GM21717 (cell line): Measurements from ENCODE around the gene DEPDC4.
"Not testable (repeated sequence)": the region's sequence is repeated elsewhere in the genome, so short reads cannot be mapped to it uniquely, and the experiment has no call there.

ENCODE experiments used
- ATAC-seq: cut with Tn5 transposase; IDR thresholded peaks from one replicate; pipeline ENCODE4 v1.9.1; 2021; ENCODE audit warnings: mild to moderate bottlenecking, moderate library complexity; ENCODE audit not compliant: unreplicated experiment

The DEPDC4 gene

DNA sequence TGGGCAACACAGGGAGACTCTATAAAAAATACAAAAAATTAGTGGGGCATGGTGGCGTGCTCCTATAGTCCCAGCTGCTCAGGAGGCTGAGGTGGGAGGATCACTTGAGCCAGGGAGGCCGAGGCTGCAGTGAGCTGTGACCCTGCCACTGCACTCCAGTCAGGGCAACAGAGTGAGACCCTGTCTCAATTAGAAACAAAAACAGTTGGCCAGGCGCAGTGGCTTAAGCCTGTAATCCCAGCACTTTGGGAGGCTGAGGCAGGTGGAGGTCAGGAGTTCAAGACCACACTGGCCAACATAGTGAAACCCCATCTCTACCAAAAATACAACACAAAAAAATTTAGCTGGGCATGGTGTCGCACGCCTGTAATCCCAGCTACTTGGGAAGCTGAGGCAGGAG is 1.8 kb downstream of the DEPDC4 start:
- not testable (repeated sequence) for ATAC-seq

DNA sequence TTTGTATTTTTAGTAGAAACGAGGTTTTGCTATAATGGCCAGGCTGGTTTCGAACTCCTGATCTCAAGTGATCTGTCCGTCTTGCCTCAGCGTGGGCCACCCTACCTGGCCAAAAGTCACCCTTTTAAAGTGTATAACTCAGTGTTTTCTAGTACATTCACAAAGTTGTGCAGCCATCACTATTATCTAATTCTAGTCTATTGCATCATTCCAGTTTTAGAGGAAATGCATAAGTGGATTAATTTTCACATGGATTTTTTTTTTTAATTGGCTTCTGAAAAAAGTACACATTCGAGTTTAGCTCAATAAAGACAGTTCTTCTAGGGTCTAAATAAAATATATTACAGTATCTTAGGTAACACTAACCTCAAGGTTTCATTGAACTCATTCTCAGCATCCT is 3.7 kb downstream of the DEPDC4 start:
- ATAC-seq, result no peak

DNA sequence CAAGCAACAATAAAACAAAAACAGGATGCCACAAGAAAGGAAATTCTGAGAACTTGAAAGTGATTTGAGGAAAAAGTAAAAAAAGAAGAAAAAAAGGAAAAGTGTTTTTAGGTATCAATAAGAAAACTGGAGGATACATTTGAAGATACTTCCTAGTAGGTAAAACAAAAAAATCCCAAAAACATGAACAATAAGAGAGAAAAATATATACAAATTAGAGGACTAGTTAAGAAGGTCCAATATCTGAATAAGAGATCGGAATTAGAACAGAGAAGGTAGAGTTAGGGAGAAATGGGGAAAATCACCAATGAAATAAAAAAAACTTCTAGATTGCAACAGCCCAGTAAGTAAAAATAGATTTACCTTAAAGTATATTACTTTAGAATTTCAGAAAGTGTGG is 8.8 kb downstream of the DEPDC4 start:
- ATAC-seq, result no peak

DNA sequence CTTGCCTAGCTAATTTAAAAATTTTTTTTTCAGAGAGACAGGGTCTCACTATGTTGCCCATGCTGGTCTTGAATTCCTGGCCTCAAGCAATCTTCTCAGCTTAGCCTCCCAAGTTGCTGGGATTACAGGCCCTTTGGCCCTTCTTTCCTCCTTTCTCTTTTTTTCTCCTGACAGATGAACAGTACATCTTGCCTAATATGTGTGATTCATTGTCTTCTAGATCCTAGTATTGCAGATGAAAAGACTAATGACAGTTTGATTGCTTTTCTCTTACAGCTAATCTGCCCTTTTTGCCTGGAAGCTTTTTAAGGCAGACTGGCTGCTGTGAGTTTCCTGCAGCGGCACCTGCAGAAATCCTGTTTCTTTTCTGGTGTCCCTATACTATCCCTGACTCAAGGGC is 12.0 kb downstream of the DEPDC4 start:
- no peak for ATAC-seq

DNA sequence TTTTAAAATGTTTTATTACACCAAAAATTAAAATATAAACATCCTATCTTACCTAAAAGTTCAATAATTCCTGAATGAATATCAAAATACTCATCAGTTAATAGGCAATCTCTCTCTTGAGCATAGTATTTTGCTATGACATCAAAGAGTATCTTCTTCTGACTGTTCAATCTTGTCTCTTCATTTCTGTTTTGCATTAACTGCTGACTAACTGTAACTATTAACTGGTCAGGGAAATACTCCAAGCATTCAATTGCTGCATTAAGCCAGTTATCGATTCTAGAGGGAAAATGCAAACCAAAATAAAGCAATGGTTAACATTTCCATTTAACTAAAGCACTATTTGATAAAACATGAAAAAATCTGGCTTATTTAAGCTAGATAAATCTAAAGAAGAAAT is 13.4 kb downstream of the DEPDC4 start:
- ATAC-seq, result no peak

DNA sequence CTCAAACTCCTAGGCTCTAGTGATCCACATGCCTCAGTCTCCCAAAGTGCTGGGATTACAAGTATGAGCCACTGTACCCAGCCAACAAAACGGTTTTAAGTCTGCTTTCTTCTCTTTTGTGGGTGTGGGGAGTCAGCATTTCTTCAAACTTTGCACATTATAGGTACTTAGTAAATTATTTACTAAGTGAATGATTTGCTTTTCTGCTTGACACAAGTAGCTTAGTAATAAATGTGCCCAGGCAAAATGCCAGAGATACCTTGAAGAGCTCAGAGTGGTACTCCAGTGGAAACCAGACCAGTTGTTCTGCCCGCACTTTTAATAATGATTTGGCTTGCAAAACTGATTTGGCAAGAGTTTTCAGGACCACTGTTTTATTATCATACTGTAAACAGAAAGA is 15.0 kb downstream of the DEPDC4 start:
- ATAC-seq, result no peak

DNA sequence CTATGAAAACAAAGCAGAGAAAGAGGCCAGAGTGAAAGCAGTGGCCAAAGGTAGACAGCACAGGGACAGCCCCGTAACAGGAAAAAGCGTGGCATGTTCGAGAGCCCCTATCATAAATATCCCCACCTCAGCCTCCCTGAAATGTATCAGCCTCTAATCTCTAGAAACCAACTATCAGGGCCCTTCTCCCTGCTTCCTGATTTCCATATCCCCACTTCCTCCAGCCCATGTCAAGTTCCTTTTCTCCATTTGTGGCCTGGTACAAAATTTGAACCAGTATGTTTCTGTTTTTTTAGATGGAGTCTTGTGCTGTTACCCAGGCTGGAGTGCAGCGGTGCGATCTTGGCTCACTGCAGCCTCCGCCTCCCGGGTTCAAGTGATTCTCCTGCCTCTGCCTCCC is 16.9 kb downstream of the DEPDC4 start:
- ATAC-seq, result no peak

DNA sequence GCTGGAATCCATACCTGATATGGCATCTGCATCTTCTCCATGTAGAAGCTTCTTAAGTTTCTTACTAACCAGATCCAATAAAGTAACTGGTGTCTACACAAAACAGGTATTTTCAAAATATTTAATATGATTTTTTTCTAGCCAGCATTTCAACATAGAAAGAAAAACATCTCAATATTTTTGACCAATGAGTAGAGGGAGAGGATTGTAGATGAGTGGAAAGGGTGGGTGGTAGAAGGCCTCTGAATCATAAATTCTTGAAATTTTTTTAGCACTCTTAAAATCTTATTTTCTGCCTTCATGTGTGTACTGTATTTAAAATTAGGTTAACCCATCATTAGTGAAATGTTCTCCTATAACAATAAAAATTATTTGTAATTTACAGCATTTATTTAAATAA is 18.0 kb downstream of the DEPDC4 start:
- ATAC-seq, result no peak

DNA sequence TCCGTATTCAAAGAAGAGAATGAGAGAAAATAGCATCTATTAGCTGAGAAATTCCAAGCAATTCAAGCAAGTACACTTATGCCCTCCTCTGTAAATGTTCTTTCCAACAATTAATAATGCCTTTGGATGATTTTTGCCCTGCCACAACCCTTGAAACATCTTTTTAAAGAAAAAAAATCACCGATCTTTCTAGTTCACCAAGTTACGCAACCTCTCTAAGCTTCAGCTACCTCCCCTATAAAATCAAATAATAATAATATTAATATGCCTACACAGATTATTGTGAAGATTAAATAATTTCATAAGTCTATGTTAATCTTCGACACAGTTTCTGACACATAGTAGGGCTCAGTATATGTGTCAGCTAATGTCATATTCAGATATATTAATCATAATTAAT is 19.1 kb downstream of the DEPDC4 start:
- ATAC-seq, result no peak

DNA sequence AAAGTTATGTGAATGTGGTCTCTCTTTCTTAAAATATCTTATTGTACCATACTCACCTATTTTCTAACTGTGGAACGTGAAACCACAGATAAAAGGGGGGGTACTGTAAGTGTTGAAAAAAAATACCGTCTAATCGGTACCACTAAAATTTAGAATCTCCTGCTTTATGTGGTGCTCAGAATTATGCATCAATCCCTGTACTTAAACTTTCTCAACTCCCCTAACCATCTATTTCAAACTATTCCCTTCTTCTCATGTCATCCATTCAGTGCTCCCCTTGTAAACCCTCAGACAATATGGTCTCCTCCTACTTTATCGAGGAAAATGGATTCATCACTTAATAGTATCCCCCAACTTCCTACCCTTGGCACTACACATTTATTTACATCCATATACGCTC is 23.7 kb downstream of the DEPDC4 start:
- ATAC-seq, result no peak

DNA sequence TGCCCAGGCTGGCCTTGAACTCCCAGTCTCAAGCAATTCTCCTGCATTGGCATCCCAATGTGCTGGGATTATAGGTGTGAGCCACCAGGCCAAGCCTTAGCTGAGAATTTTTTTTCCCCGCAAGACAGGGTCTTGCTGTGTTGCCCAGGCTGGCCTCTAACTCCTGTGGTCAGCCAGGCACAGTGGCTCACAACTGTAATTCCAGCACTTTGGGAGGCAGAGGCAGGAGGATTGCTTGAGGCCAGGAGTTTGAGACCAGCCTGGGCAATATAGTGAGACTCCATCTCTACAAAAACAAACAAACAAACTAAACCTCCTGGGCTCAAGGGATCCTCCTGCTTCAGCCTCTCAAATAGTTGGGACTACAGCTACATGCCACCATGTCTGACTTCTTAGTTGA is 27.3 kb downstream of the DEPDC4 start:
- no peak for ATAC-seq

DNA sequence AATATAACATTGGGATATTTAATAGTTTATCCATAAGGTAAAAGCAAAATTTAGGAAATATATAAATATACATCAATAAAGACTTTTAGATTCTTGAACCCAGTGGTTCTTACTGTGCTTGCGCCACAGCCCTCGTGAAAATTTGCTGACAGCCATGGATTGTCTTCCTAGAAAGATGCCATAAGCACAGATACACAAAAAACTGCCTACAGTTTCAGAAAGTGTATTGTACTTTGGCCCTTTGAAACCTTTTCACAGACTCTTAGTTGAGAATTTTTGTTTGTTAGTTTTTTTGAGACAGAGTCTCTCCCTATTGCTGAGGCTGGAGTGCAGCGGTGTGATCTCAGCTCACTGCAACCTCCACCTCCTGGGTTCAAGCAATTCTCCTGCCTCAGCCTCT is 28.1 kb downstream of the DEPDC4 start:
- ATAC-seq, result no peak

DNA sequence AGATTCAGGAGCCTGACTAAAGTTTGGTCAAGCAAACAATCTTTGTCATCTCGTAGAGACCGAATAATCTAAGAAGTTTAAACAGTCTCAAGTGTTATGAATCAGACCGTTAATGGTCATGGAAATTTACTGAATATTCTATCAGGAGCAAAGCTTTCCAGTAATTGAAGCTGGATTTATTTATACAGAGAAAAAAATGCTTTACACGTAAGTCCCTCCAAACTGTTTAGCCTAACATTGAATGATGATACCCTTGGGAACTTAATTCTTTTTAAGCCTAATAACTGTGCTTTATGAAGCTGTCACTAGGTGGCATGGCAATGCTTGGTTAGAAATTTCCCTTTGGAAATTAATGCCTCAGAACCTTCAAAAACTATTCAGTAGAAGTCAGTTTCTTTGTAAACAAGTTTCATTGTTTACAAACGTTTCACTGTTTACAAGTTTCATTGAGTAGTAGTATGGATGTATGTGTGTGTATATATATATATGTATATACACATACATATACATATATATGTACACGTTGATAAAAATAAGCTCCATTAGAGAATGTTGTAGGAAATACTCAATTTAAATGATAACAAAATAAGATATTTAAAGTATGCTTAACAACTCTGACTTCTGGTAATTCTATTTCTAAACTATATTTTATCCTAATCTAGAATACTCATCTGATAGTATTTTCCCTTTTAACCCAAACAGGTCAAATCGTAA is 32.1 kb downstream of the DEPDC4 start:
- no peak for ATAC-seq

DNA sequence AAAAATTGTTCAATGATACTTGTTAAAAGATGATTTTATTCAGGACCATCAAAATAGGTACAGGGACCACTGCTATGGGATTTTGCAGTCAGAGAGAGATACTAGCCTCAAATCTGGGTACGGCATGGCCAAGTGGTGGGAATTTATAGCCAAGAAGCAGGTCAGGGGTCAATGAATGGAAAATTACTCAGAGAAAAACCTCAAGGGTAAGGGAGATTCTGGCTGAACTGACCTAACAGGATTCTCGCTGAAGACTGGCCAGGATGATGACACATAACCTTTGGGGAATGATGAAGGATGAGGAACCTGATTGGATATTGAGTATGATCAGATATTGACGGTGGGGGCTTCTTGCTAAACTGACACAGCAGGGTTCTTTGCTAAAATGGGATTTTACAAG is 32.7 kb downstream of the DEPDC4 start:
- no peak for ATAC-seq

DNA sequence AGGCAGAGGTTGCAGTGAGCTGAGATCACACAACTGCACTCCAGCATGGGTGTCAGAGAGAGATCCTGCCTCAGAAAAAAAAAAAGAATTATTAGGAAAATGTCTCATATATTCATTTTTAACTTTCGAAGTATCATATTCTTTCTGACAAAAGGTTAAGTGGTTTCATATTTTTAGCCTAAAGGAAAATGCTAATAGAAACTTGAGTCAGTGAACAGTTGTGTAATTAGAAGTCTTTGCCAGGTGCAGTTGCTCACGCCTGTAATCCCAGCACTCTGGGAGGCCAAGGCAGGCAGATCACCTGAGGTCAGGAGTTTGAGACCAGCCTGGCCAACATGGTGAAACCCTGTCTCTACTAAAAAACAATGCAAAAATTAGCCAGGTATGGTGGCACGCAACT is 35.0 kb downstream of the DEPDC4 start:
- not testable (repeated sequence) for ATAC-seq

DNA sequence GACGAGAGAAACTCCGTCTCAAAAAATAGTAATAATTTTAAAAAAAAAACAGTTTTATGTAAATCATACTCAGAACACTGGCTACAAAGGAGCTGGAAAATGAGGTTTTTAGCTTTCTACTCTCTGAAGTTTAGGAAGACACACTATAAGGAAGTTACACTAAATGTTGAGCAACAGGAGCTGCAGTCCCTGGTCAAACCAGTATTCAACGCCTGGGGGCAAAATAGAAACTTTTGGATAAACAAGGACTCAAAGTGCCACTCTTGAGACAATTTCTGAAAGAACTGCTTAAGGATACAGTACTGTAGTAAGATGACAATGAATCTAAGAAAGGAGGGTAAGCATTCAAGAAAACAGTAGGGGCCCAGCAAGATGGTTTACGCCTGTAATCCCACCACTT is 37.0 kb downstream of the DEPDC4 start:
- ATAC-seq, result no peak

DNA sequence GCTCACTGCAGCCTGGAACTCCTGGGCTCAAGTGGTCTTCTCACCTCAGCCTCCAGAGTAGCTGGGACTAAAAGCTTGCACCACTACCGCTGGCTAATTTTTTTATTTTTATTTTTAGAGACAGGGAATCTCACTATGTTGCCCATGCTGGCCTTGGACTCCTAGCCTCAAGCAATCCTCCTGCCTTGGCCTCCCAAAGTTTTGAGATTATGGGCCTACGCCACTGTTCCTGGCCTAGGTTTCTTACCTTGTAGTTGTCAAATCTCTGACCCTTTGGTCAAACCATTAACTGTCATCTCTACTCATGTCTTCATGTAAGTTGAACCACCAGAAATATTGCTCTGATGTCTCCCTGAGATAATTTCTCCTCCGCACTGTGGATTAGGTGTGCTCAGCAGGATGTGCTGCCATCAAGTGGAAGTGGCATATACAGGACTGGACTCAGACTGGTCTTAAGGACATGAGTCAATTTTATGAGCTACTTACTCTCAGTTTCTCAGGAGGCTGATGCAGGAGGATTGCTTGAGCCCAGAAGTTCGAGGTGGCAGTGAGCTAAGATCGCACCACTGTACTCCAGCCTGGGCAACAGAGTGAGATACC is 37.7 kb downstream of the DEPDC4 start:
- ATAC-seq, result no peak

DNA sequence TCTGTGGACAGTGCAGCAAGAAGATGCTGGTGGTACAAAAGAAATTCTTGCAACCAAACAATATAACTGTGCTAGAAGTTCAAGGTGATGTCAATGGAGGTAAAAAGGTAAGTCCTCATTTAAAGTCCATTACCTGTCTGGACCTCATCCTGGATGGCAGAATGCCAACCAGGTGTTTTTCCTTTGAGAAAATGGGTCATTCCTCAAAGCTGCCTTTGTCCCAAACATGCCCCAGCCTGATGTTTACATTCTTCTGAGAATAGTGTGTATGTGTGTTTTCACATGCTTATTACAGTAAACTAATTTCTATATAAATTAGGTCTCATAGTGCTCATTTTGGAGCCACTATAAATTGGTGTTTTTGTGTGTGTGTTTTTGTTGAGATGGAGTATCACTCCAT is 41.4 kb downstream of the DEPDC4 start:
- ATAC-seq, result no peak

DNA sequence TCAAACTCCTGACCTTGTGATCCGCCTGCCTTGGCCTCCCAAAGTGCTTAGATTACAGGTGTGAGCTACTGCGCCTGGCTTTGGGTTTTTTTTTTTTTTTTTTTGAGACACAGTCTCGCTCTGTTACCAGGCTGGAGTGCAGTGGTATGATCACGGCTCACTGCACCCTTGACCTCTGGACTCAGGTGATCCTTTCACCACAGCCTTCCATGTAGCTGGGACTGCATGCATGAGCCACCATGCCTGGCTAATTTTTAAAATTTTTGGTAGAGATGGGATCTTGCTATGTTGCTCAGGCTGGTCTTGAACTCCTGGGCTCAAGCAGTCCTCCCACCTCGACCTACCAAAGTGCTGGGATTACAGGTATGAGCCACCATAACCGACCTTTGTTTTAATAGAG is 44.7 kb downstream of the DEPDC4 start:
- ATAC-seq, result not testable (repeated sequence)

DNA sequence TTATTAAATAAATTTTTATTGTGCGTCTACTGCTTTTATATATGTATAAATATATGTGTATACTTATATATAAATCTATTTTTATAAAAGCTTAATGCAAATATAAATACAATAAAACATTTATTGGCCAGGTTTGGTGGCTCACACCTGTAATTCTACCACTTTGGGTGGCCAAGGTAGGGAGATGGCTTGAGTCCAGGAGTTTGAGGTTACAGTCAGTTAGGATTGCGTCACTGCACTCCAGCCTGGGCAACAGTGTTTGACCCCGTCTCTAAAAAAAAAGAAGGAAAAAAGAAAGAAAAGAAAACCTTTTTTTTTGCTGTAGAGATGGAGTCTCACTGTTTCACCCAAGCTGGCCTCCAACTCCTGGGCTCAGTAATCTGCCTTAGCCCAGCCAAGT is 45.4 kb downstream of the DEPDC4 start:
- ATAC-seq, result no peak

DNA sequence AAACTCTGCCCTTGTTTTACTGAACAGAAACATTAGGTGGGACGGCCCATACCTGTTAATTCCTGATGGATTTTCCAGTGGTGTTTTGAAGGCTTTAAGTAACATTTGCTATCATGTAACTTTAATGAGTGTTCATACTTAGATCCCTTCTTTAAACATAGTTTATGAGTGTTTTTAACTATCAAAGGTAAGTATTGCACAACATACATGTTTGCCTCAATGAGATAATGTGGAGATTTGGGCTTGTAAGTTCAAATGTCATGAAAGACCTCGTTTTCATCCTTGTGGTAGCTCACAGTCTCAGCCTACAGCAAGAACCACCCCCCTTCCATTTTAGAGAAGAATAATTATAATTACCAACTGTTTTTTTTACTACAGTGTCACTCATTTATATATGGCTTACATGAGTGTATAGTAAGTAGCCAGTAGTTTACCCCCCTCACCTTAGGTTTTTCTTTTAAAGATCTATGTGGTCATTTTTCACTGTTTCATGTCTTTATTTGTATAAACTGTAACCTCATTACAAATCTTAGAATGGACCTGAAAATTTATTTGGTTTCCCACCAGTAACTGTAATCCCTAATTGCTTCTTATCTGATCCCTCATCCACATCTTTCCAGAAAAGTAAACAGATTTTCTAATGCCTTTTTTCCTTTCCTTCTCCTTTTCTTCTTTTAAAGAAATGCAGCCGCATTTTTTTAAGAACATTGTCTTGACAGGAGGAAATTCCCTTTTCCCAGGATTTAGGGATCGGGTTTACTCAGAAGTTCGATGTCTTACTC is 47.4 kb downstream of the DEPDC4 start:
- ATAC-seq, result no peak

DNA sequence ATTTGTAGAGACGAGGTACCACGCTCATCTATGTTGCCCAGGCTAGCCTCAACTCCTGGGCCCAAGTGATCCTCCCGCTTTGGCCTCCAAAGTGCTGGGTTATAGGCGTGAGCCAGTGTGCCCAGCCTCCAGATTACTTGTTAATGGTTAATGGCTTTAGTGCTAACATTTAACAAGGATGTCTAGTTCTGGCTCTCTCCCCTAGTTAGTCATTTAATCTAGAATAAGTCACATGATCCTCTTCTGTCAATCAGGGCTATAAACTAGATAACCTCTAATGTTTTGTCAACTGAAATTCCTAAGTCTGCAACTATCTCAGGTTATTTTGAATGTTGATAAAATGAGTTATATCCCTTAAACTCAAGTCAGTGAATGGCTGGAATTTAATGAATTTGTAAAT is 50.5 kb downstream of the DEPDC4 start:
- ATAC-seq, result no peak
